Lung (tissue), 12 donors: Measurements from ENCODE around the gene ERGIC1. TPM values are rescaled to one million over a fixed set of nuclear protein-coding genes. Genes with fewer than 3 reads are reported as not detected.

Experiments used
- ATAC-seq: fragments of 200-7000 bp; cut with Tn5 transposase; one replicate; pipeline ENCODE4 v1.9.1; 2020; ENCODE audit warnings: moderate number of reproducible peaks; ENCODE audit not compliant: insufficient read depth, low FRiP score
- DNase-seq, 3 donors: peaks; one replicate each; pipeline ENCODE4 v3.0.0-alpha.2; 2013 to 2017
- H3K27ac ChIP-seq, 2 donors: one replicate each; pipeline ENCODE4 v1.5.1; 2013; ENCODE audit warnings: mild to moderate bottlenecking in 2 of 2, moderate library complexity in 2 of 2, control low read depth in 1 of 2, inconsistent platforms in 1 of 2, low read depth in 1 of 2, low read length in 1 of 2
- H3K27me3 ChIP-seq, 3 donors: one replicate each; pipeline ENCODE4 v1.5.1; 2013; ENCODE audit warnings: low read length in 2 of 3; ENCODE audit not compliant: control insufficient read depth in 3 of 3, insufficient read depth in 3 of 3
- H3K36me3 ChIP-seq, 4 donors: one replicate each; pipeline ENCODE4 v1.5.1; 2013; ENCODE audit warnings: low read length in 4 of 4, mild to moderate bottlenecking in 1 of 4, moderate library complexity in 1 of 4; ENCODE audit not compliant: control insufficient read depth in 4 of 4, insufficient read depth in 4 of 4
- H3K4me1 ChIP-seq, 5 donors: one replicate each; pipeline ENCODE4 v1.5.1; 2013; ENCODE audit warnings: low read length in 5 of 5, mild to moderate bottlenecking in 2 of 5, moderate library complexity in 1 of 5; ENCODE audit not compliant: control insufficient read depth in 5 of 5, insufficient read depth in 5 of 5
- H3K4me3 ChIP-seq: one replicate; pipeline ENCODE4 v1.5.1; 2013; ENCODE audit warnings: mild to moderate bottlenecking, control low read depth, moderate library complexity
- H3K9ac ChIP-seq, 2 donors: one replicate each; pipeline ENCODE4 v1.5.1; 2013; ENCODE audit warnings: low read length in 2 of 2, control low read depth in 1 of 2; ENCODE audit not compliant: insufficient read depth in 1 of 2
- H3K9me3 ChIP-seq, 4 donors: one replicate each; pipeline ENCODE4 v1.5.1; 2013; ENCODE audit warnings: low read length in 3 of 4, mild to moderate bottlenecking in 1 of 4, moderate library complexity in 1 of 4; ENCODE audit not compliant: control insufficient read depth in 4 of 4, insufficient read depth in 3 of 4
- WGBS, 2 donors: extraction: QIAGEN DNeasy Blood & Tissue Kit; methylation state at CpG; one replicate each; pipeline ENCODE4 v1.1.7; 2013; 5-methylcytosine and 5-hydroxymethylcytosine counted together
- polyA plus RNA-seq, 2 donors: library from polyadenylated mRNA; stranded (reverse); fragments of 200-250 nt; gene quantifications; one replicate each; pipeline ENCODE4 v1.2.1, GENCODE V29; 2013
- total RNA-seq, 2 donors: library from RNA; depleted of rRNA in 1 of 2; stranded (reverse); fragments of >200 nt in 1 of 2; gene quantifications; one replicate each; pipeline ENCODE4 v1.2.1, GENCODE V29; 2014 to 2021
- TF ChIP-seq, protein P1 (sequence below): IDR thresholded peaks from 2 replicates; pipeline ENCODE4 v1.5.1; 2012; ENCODE audit warnings: mild to moderate bottlenecking; ENCODE audit errors: control extremely low read depth, extremely low read depth
- donor health status: control.
- donor health status: control.
- donor health status: Bipolar disorder and iron deficiency.
- donor health status: healthy.
- donor health status: DM: yes; HTN: yes; CAD: no.

ERGIC1 gene
- total and polyA plus RNA-seq, 4 donors = 62.2 to 215 (median 163) TPM

DNA sequence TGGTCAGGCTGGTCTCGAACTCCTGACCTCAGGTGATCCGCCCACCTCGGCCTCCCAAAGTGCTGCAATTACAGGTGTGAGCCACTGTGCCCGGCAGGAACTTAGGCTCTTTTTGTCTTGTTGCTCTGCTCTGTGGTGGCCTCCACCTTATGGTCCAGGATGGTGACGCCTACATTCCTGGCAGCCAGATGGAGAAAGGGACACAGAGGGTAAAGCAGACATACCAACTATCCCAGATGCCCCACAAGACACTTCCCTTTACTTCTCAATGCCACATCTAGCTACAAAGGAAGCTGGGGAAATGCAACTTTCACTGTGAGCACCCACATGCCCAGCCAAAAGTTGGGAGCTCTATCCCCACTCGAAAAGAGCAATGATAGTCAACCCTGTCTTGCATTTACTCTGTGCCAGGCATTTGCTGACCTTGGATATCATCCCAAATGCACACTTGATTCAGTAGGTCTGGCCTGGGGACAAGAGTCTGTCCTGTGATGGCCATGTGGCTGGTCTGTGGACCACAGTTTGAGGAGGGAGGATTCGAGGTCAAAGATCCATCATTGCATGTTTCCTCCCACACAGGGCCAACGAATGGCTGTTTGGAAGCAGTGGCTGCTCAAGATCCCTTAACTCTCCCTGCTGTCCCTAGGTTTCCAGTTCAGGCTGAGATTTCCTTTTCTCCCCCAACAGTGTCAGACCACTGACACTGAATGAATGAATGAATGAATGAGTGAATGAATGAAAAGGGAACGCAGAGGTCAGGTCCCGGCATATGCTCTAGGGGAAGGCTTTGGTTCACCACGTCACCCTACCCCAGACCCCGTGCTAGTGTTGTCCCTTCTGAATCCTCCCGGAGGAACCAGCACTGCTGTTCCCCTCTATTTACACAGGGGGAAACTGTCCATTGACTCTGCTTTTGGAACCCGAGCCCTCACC, 1.4 kb upstream of the ERGIC1 start:
- ATAC-seq (no peak), DNase-seq (no peak)
- Histone ChIP-seq H3K4me1 (peaks cover 0 to 22% (median 16%) of the 10 kb centered on the region in 5 donors), H3K36me3 (no peaks in the 10 kb centered on the region), H3K9ac (no peak overlapping the region), H3K9me3 (no peaks in the 10 kb centered on the region), H3K27ac (peak overlapping the region in 1 of 2 donors; percentile 95), H3K4me3 (no peak overlapping the region), H3K27me3 (no peaks in the 10 kb centered on the region)
- 77 to 81% methylated on average over 14 of the region's 14 CpGs for WGBS, 2 donors
- TF ChIP-seq, protein P1, sequence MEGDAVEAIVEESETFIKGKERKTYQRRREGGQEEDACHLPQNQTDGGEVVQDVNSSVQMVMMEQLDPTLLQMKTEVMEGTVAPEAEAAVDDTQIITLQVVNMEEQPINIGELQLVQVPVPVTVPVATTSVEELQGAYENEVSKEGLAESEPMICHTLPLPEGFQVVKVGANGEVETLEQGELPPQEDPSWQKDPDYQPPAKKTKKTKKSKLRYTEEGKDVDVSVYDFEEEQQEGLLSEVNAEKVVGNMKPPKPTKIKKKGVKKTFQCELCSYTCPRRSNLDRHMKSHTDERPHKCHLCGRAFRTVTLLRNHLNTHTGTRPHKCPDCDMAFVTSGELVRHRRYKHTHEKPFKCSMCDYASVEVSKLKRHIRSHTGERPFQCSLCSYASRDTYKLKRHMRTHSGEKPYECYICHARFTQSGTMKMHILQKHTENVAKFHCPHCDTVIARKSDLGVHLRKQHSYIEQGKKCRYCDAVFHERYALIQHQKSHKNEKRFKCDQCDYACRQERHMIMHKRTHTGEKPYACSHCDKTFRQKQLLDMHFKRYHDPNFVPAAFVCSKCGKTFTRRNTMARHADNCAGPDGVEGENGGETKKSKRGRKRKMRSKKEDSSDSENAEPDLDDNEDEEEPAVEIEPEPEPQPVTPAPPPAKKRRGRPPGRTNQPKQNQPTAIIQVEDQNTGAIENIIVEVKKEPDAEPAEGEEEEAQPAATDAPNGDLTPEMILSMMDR = no peak

DNA sequence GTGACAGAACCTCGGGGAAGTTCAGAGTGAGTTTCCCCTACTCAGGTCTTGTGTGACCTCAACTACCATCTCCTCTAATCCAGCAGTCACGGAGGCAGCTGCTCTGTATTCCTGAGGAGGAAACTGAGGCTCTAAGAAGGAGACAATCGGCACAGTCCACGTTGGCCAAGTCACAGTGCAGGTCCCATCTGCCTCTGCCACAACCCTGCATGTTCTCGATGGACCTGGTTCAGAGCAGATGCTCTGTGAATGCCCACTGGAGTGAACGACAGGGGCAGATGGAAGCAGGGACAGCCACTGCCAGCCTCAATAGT, 722 bp upstream of the ERGIC1 start:
- Histone ChIP-seq H3K4me1 (peaks cover 0 to 24% (median 21%) of the 10 kb centered on the region in 5 donors), H3K36me3 (no peaks in the 10 kb centered on the region), H3K27ac (peak overlapping the region in 1 of 2 donors; percentile 95), H3K9ac (no peak overlapping the region), H3K27me3 (no peaks in the 10 kb centered on the region), H3K4me3 (no peak overlapping the region), H3K9me3 (no peaks in the 10 kb centered on the region)
- no peak for ATAC-seq
- TF ChIP-seq, protein P1 = no peak
- 55 to 70% methylated on average over 6 of the region's 6 CpGs for WGBS, 2 donors
- no peak for DNase-seq

DNA sequence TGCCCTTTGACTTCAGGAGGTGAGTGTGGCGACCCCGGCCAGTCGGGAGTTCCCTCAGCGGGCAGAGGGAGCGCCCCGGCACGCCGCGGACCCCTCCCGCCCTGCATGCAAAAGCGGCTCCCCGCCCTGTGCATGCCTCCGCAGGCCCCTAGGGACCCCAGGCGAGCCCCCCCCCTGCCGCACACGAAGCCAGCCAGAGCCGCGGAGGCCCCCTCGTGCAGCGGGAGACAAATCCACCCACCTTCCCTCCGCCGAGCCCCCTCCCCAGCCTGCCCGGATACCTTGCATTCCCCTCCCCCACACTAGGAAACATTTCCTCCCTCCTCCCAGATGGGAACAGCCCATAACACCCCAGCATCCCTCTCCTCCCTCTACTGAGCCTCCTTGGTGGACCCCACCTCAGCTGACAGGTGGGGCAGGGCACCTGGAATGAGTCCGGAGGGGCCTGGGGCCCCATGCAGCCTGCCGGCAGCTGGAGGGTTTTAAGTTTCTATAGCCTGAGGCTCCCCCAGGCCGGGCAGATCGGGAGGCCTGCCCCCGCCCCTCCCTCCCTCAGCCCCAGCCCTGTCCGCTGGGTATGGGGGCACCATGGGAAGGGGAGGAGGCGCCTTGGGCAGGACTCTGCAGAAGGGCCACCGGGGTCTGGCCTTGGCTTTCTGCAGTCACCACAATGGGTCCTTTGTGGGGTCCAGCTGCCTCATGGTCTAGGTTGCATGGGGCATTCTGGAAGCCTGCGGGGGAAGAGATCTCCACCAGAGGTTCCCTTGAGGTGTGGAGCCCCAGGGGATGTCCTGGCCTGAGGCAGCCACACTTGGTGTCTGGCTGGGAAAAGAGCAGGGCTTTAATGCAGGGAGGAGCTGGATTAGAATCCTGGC, 601 bp downstream of the ERGIC1 start:
- DNase-seq (peak; percentile 37 to 54 (median 44)), ATAC-seq (no peak)
- H3K9me3 ChIP-seq = no peaks in the 10 kb centered on the region
- peak overlapping the region; percentile 37 to 65 for H3K9ac ChIP-seq
- H3K4me3 ChIP-seq = peak overlapping the region; percentile 90
- H3K36me3 ChIP-seq = peaks cover 0 to 5% (median 0%) of the 10 kb centered on the region in 4 donors
- TF ChIP-seq, protein P1 = no peak
- H3K4me1 ChIP-seq = peaks cover 0 to 24% (median 21%) of the 10 kb centered on the region in 5 donors
- 1 to 2% methylated on average over 32 of the region's 32 CpGs for WGBS, 2 donors
- H3K27me3 ChIP-seq = no peaks in the 10 kb centered on the region
- peak overlapping the region; percentile 84 to 95 for H3K27ac ChIP-seq
